HEK293T (cell line): ENCODE results near the gene SLC25A27.

Source experiments
- BHLHE40 ChIP-seq: fragments of 450-650 bp; IDR thresholded peaks from 2 replicates; pipeline ENCODE4 v1.6.1; 2016; ENCODE audit warnings: mild to moderate bottlenecking, moderate library complexity, borderline replicate concordance
- ELF4 ChIP-seq: fragments of 450-650 bp; IDR thresholded peaks from 2 replicates; pipeline ENCODE4 v1.6.1; 2017; ENCODE audit warnings: antibody characterized with exemption
- FOXA1 ChIP-seq: fragments of 450-650 bp; IDR thresholded peaks from 2 replicates; pipeline ENCODE4 v1.6.1; 2016; ENCODE audit warnings: mild to moderate bottlenecking
- FOXK2 ChIP-seq: fragments of 450-650 bp; IDR thresholded peaks from 2 replicates; pipeline ENCODE4 v1.6.1; 2016; ENCODE audit warnings: mild to moderate bottlenecking
- FOXM1 ChIP-seq: fragments of 450-650 bp; IDR thresholded peaks from 2 replicates; pipeline ENCODE4 v1.6.1; 2017; ENCODE audit warnings: mild to moderate bottlenecking, borderline replicate concordance
- L3MBTL2 ChIP-seq: fragments of 450-650 bp; conservative IDR thresholded peaks from 2 replicates; pipeline ENCODE4 v1.6.1; 2016; ENCODE audit warnings: mild to moderate bottlenecking
- LEF1 ChIP-seq: fragments of 450-650 bp; IDR thresholded peaks from 2 replicates; pipeline ENCODE4 v1.6.1; 2017; ENCODE audit warnings: mild to moderate bottlenecking, borderline replicate concordance
- NFRKB ChIP-seq: fragments of 450-650 bp; IDR thresholded peaks from 2 replicates; pipeline ENCODE4 v1.6.1; 2016; ENCODE audit warnings: mild to moderate bottlenecking, moderate library complexity
- SP1 ChIP-seq: fragments of 450-650 bp; IDR thresholded peaks from 2 replicates; pipeline ENCODE4 v1.6.1; 2017
- TARDBP ChIP-seq: fragments of 450-650 bp; IDR thresholded peaks from 2 replicates; pipeline ENCODE4 v1.6.1; 2016
- ZNF384 ChIP-seq: fragments of 450-650 bp; IDR thresholded peaks from 2 replicates; pipeline ENCODE4 v1.6.1; 2016
- TF ChIP-seq, protein P1 (sequence below): fragments of 450-650 bp; IDR thresholded peaks from 2 replicates; pipeline ENCODE4 v1.6.1; 2016

DNA sequence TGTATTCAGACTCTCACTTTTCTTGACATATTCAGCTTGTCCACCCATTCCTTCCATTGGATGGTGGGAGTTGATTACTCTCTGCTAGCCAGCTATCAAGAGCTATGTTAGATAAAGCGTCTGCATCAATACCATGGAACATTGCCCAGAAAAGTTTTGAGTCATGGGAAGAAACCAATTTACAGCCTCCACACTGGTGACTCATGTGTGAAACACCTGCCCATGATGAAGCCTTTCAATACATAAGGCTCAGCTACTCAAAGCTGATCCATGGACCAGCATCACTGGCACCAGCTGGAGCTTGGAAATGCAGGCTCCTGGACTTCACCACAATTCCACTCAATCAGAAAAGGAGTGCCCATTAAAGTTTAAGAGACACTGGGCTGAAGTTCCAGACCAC is 66.3 kb downstream of the SLC25A27 start:
- TF ChIP-seq NFRKB: no peak
- TF ChIP-seq ZNF384: no peak
- no peak for TF ChIP-seq FOXA1
- TF ChIP-seq FOXM1: no peak
- no peak for TF ChIP-seq BHLHE40
- TF ChIP-seq L3MBTL2: no peak
- TF ChIP-seq SP1: no peak
- TF ChIP-seq, protein P1, sequence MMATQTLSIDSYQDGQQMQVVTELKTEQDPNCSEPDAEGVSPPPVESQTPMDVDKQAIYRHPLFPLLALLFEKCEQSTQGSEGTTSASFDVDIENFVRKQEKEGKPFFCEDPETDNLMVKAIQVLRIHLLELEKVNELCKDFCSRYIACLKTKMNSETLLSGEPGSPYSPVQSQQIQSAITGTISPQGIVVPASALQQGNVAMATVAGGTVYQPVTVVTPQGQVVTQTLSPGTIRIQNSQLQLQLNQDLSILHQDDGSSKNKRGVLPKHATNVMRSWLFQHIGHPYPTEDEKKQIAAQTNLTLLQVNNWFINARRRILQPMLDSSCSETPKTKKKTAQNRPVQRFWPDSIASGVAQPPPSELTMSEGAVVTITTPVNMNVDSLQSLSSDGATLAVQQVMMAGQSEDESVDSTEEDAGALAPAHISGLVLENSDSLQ: no peak
- no peak for TF ChIP-seq LEF1
- no peak for TF ChIP-seq FOXK2
- TF ChIP-seq TARDBP: no peak
- TF ChIP-seq ELF4: no peak
